Measurements from ENCODE around the gene CRTAP. TPM values are rescaled to one million over a fixed set of nuclear protein-coding genes. Genes with fewer than 3 reads are reported as not detected.

Gene CRTAP
- polyA plus RNA-seq, 3 donors, result 134 to 321 (median 317) TPM

GRCh38 chr3:33174095-33174494, 60.3 kb downstream of the CRTAP start:
- Mint-ChIP-seq H3K36me3 (no peaks in the 10 kb centered on the region), H3K27ac (no peak overlapping the region), H3K4me3 (no peak overlapping the region), H3K9me3 (peaks cover 0 to 10% (median 2%) of the 10 kb centered on the region in 7 donors), H3K27me3 (ENCODE audit: low read depth in 3 of 3) (peaks cover 0 to 4% (median 3%) of the 10 kb centered on the region in 3 donors), H3K4me1 (peaks cover 7% of the 10 kb centered on the region)
- no peak for TF ChIP-seq CTCF (IDR thresholded peaks at IDR 0.05)
- Histone ChIP-seq H4K20me1 (ENCODE audit: insufficient read depth, low read length) (no peaks in the 10 kb centered on the region), H3K4me2 (replicated peaks; ENCODE audit: extremely low read depth, low read length, poor library complexity, severe bottlenecking) (no peak overlapping the region), H3K9ac (ENCODE audit: insufficient read depth, low read length, poor library complexity, severe bottlenecking) (no peak overlapping the region), H3K27me3 (ENCODE audit: control insufficient read depth in 2 of 2, insufficient read depth in 2 of 2, low read length in 2 of 2) (no peaks in the 10 kb centered on the region), H3K4me3 (replicated peaks in 1 of 3; ENCODE audit: low read depth in 2 of 3, low read length in 3 of 3) (no peak overlapping the region), H3K27ac (ENCODE audit: low read depth in 1 of 2, low read length in 2 of 2) (no peak overlapping the region), H3K79me2 (ENCODE audit: insufficient read depth, low read length) (no peaks in the 10 kb centered on the region), H2AFZ (ENCODE audit: insufficient read depth, low read depth, low read length, poor library complexity, severe bottlenecking) (no peak overlapping the region), H3K4me1 (ENCODE audit: control insufficient read depth in 1 of 2, insufficient read depth in 2 of 2, low read length in 2 of 2) (no peaks in the 10 kb centered on the region), H3K9me3 (replicated peaks in 1 of 2; ENCODE audit: control insufficient read depth in 1 of 2, insufficient read depth in 1 of 2, low read length in 2 of 2) (no peaks in the 10 kb centered on the region), H3K36me3 (replicated peaks in 1 of 2; ENCODE audit: control insufficient read depth in 1 of 2, insufficient read depth in 2 of 2, low read length in 2 of 2) (no peaks in the 10 kb centered on the region)
- WGBS (ENCODE audit: insufficient coverage), result no CpG with 5 or more reads among the region's 4 CpGs
- intact Hi-C loops (cut with micrococcal nuclease), result no loop called here
- DNase-seq, result no peak

DNA sequence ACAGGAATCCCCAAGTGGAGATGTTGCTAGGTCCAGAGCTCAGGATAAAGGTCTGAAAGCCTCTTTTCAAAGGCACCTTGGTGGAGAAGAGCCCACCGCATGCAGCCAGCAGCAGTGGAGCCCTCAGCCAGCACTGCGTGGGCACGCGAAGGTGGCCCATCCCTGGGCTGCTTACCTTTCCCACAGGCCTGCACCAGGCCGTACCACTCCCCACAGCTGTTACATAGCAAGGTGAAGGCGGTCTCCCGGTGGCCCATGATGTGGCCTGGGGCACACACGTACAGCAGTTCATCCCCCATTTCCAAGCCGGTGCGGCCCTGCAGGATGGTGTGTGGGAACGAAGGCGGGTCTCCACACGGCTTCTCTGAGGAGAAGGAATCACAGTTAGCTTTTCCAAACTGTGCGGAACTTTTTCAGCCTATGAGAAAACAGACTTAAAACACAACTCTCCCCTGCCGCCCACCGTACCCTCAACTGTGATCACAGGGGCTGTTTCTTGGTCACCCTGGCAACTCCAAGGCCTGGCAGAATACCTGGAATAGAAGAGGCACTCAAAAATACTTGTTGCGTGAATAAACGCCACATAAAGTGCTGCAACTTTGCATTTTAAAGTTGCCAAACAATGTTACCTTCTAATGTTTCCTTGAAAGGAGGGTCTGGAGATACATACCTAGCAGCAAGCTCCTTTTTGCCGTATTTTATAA, 61.0 kb downstream of the CRTAP start:
- no peak for TF ChIP-seq CTCF (IDR thresholded peaks at IDR 0.05)
- Mint-ChIP-seq H3K36me3 (no peaks in the 10 kb centered on the region), H3K9me3 (peaks cover 0 to 11% (median 3%) of the 10 kb centered on the region in 7 donors), H3K4me1 (peaks cover 7% of the 10 kb centered on the region), H3K4me3 (no peak overlapping the region), H3K27ac (no peak overlapping the region), H3K27me3 (ENCODE audit: low read depth in 3 of 3) (peaks cover 0 to 4% (median 3%) of the 10 kb centered on the region in 3 donors)
- H4K20me1 ChIP-seq (ENCODE audit: insufficient read depth, low read length), result no peaks in the 10 kb centered on the region
- no peak overlapping the region for H3K9ac ChIP-seq (ENCODE audit: insufficient read depth, low read length, poor library complexity, severe bottlenecking)
- H3K27me3 ChIP-seq (ENCODE audit: control insufficient read depth in 2 of 2, insufficient read depth in 2 of 2, low read length in 2 of 2), result no peaks in the 10 kb centered on the region
- no peak overlapping the region for H3K27ac ChIP-seq (ENCODE audit: low read depth in 1 of 2, low read length in 2 of 2)
- H3K4me1 ChIP-seq (ENCODE audit: control insufficient read depth in 1 of 2, insufficient read depth in 2 of 2, low read length in 2 of 2), result no peaks in the 10 kb centered on the region
- H3K4me2 ChIP-seq (replicated peaks; ENCODE audit: extremely low read depth, low read length, poor library complexity, severe bottlenecking), result no peak overlapping the region
- H2AFZ ChIP-seq (ENCODE audit: insufficient read depth, low read depth, low read length, poor library complexity, severe bottlenecking), result no peak overlapping the region
- 96% methylated on average over 15 of the region's 19 CpGs for WGBS (ENCODE audit: insufficient coverage)
- intact Hi-C loops (cut with micrococcal nuclease), result no loop called here
- H3K9me3 ChIP-seq (replicated peaks in 1 of 2; ENCODE audit: control insufficient read depth in 1 of 2, insufficient read depth in 1 of 2, low read length in 2 of 2), result no peaks in the 10 kb centered on the region
- H3K36me3 ChIP-seq (replicated peaks in 1 of 2; ENCODE audit: control insufficient read depth in 1 of 2, insufficient read depth in 2 of 2, low read length in 2 of 2), result no peaks in the 10 kb centered on the region
- H3K4me3 ChIP-seq (replicated peaks in 1 of 3; ENCODE audit: low read depth in 2 of 3, low read length in 3 of 3), result no peak overlapping the region
- DNase-seq, result no peak
- H3K79me2 ChIP-seq (ENCODE audit: insufficient read depth, low read length), result no peaks in the 10 kb centered on the region

Measured in CD14-positive monocyte (primary cell).